ACC112 (cell line): ENCODE results near the gene C1orf105.
A peak's percentile ranks its signal among the peaks of the same experiment; 100 is the strongest.

Experiments
- H2AFZ ChIP-seq: fragments of 200-600 bp; sonication (generic); one replicate; pipeline ENCODE4 v1.6.0; 2017; ENCODE audit warnings: antibody characterized with exemption, low read length; ENCODE audit not compliant: unreplicated experiment
- H3K27ac ChIP-seq: fragments of 200-600 bp; sonication (generic); 2 replicates; pipeline ENCODE4 v1.5.1; 2014; ENCODE audit warnings: low read depth, mild to moderate bottlenecking, antibody characterized with exemption, low read length, moderate library complexity
- H3K27me3 ChIP-seq: fragments of 200-600 bp; sonication (generic); 2 replicates; pipeline ENCODE4 v1.6.1; 2014; ENCODE audit warnings: mild to moderate bottlenecking, antibody characterized with exemption, low read length, moderate library complexity, mixed read lengths; ENCODE audit not compliant: insufficient read depth
- H3K36me3 ChIP-seq: fragments of 200-600 bp; sonication (generic); 2 replicates; pipeline ENCODE4 v1.6.1; 2016; ENCODE audit warnings: mild to moderate bottlenecking, antibody characterized with exemption, low read length, moderate library complexity, mixed read lengths; ENCODE audit not compliant: insufficient read depth
- H3K4me1 ChIP-seq: fragments of 200-600 bp; sonication (generic); one replicate; pipeline ENCODE4 v1.6.1; 2016; ENCODE audit warnings: low read length, mixed read lengths; ENCODE audit not compliant: insufficient read depth, unreplicated experiment, control insufficient read depth
- H3K4me3 ChIP-seq: fragments of 200-600 bp; sonication (generic); 2 replicates; pipeline ENCODE4 v1.5.1; 2014; ENCODE audit warnings: mild to moderate bottlenecking, low read depth, low read length
- H3K79me2 ChIP-seq: fragments of 200-600 bp; sonication (generic); one replicate; pipeline ENCODE4 v1.6.0; 2016; ENCODE audit warnings: low read length; ENCODE audit not compliant: control insufficient read depth, unreplicated experiment, insufficient read depth

The C1orf105 gene

GRCh38 chr1:172447641-172448040, 27.2 kb downstream of the C1orf105 start:
- no peaks in the 10 kb centered on the region for H3K27me3 ChIP-seq
- H3K79me2 ChIP-seq: peaks cover 12% of the 10 kb centered on the region
- H3K36me3 ChIP-seq: no peaks in the 10 kb centered on the region
- no peak overlapping the region for H2AFZ ChIP-seq
- H3K4me1 ChIP-seq: peaks cover 31% of the 10 kb centered on the region
- no peak overlapping the region for H3K4me3 ChIP-seq
- no peak overlapping the region for H3K27ac ChIP-seq

- Histone ChIP-seq H3K4me3 (no peak overlapping the region), H3K4me1 (peaks cover 26% of the 10 kb centered on the region), H2AFZ (peak overlapping the region; percentile 76), H3K27ac (no peak overlapping the region), H3K79me2 (no peaks in the 10 kb centered on the region), H3K27me3 (no peaks in the 10 kb centered on the region), H3K36me3 (no peaks in the 10 kb centered on the region)
These were observed 28.6 kb downstream of the C1orf105 start for GRCh38 chr1:172448995-172449584.

- H2AFZ ChIP-seq: peak overlapping the region; percentile 76
- H3K27ac ChIP-seq: no peak overlapping the region
- H3K36me3 ChIP-seq: no peaks in the 10 kb centered on the region
- no peaks in the 10 kb centered on the region for H3K27me3 ChIP-seq
- H3K4me1 ChIP-seq: peaks cover 26% of the 10 kb centered on the region
- no peak overlapping the region for H3K4me3 ChIP-seq
- no peaks in the 10 kb centered on the region for H3K79me2 ChIP-seq
These were observed 29.4 kb downstream of the C1orf105 start for GRCh38 chr1:172449585-172450523.

- no peaks in the 10 kb centered on the region for H3K79me2 ChIP-seq
- H2AFZ ChIP-seq: no peak overlapping the region
- H3K36me3 ChIP-seq: no peaks in the 10 kb centered on the region
- peaks cover 26% of the 10 kb centered on the region for H3K4me1 ChIP-seq
- H3K4me3 ChIP-seq: no peak overlapping the region
- H3K27ac ChIP-seq: no peak overlapping the region
- H3K27me3 ChIP-seq: no peaks in the 10 kb centered on the region
These were observed 30.0 kb downstream of the C1orf105 start for GRCh38 chr1:172450524-172450885.

- Histone ChIP-seq H3K4me3 (no peak overlapping the region), H2AFZ (no peak overlapping the region), H3K4me1 (peaks cover 26% of the 10 kb centered on the region), H3K27ac (no peak overlapping the region), H3K27me3 (no peaks in the 10 kb centered on the region), H3K36me3 (no peaks in the 10 kb centered on the region), H3K79me2 (no peaks in the 10 kb centered on the region)
These were observed 30.5 kb downstream of the C1orf105 start for GRCh38 chr1:172451002-172451443.

- no peak overlapping the region for H3K4me3 ChIP-seq
- H2AFZ ChIP-seq: no peak overlapping the region
- no peak overlapping the region for H3K27ac ChIP-seq
- H3K36me3 ChIP-seq: no peaks in the 10 kb centered on the region
- H3K4me1 ChIP-seq: peaks cover 26% of the 10 kb centered on the region
- no peaks in the 10 kb centered on the region for H3K79me2 ChIP-seq
- no peaks in the 10 kb centered on the region for H3K27me3 ChIP-seq
These were observed 32.2 kb downstream of the C1orf105 start for GRCh38 chr1:172452536-172453152.

- H3K4me1 ChIP-seq: peaks cover 26% of the 10 kb centered on the region
- H3K79me2 ChIP-seq: no peaks in the 10 kb centered on the region
- H2AFZ ChIP-seq: no peak overlapping the region
- no peaks in the 10 kb centered on the region for H3K27me3 ChIP-seq
- no peak overlapping the region for H3K27ac ChIP-seq
- no peaks in the 10 kb centered on the region for H3K36me3 ChIP-seq
- no peak overlapping the region for H3K4me3 ChIP-seq
These were observed 32.7 kb downstream of the C1orf105 start for GRCh38 chr1:172453153-172453545.

- H3K4me3 ChIP-seq: no peak overlapping the region
- H3K27ac ChIP-seq: no peak overlapping the region
- H3K36me3 ChIP-seq: no peaks in the 10 kb centered on the region
- peaks cover 26% of the 10 kb centered on the region for H3K4me1 ChIP-seq
- no peaks in the 10 kb centered on the region for H3K27me3 ChIP-seq
- H3K79me2 ChIP-seq: no peaks in the 10 kb centered on the region
- no peak overlapping the region for H2AFZ ChIP-seq
These were observed 33.1 kb downstream of the C1orf105 start for GRCh38 chr1:172453607-172454006.

GRCh38 chr1:172455451-172455850, 35.0 kb downstream of the C1orf105 start:
- H3K4me3 ChIP-seq: no peak overlapping the region
- H2AFZ ChIP-seq: no peak overlapping the region
- H3K27ac ChIP-seq: no peak overlapping the region
- H3K36me3 ChIP-seq: no peaks in the 10 kb centered on the region
- no peaks in the 10 kb centered on the region for H3K79me2 ChIP-seq
- no peaks in the 10 kb centered on the region for H3K27me3 ChIP-seq
- H3K4me1 ChIP-seq: peaks cover 10% of the 10 kb centered on the region

- Histone ChIP-seq H3K79me2 (no peaks in the 10 kb centered on the region), H3K4me1 (peaks cover 2% of the 10 kb centered on the region), H3K27ac (no peak overlapping the region), H2AFZ (no peak overlapping the region), H3K4me3 (no peak overlapping the region), H3K36me3 (no peaks in the 10 kb centered on the region), H3K27me3 (no peaks in the 10 kb centered on the region)
These were observed 35.9 kb downstream of the C1orf105 start for GRCh38 chr1:172456344-172456769.
